Astrocyte of the spinal cord (primary cell): ENCODE data around the gene HIRIP3.
A peak's percentile ranks its signal among the peaks of the same experiment; 100 is the strongest.

Source experiments
- DNase-seq: peaks from one replicate; pipeline ENCODE4 v3.0.0; 2011; ENCODE audit warnings: low read depth, low spot score
- H3K4me3 ChIP-seq: 2 replicates; pipeline ENCODE4 v1.5.1; 2011; ENCODE audit warnings: low read depth, mild to moderate bottlenecking, low read length, moderate library complexity
- CTCF ChIP-seq: IDR thresholded peaks from 2 replicates; pipeline ENCODE4 v1.5.1; 2012; ENCODE audit warnings: low read depth, mild to moderate bottlenecking, low read length, inconsistent platforms
- in situ Hi-C: cut with HindIII; loops from 2 replicates; pipeline ENCODE4 v1.10.0; 2017; ENCODE audit warnings: low sequenced_read_pairs

HIRIP3 gene

GRCh38 chr16:29974291-29975133 is 20.9 kb downstream of the HIRIP3 start:
- no peak for TF ChIP-seq CTCF
- DNase-seq = no peak
- peak overlapping the region; percentile 93 for H3K4me3 ChIP-seq
- in situ Hi-C loops = no loop called here

GRCh38 chr16:29973384-29974246 is 21.8 kb downstream of the HIRIP3 start, which contains the start of gene TAOK2:
Gene TAOK2 (plus strand): TSS chr16:29973868. CDS start chr16:29977773, 3,905 bp downstream.
- TF ChIP-seq CTCF = no peak
- in situ Hi-C loops = no loop called here
- peak within 1 kb of the TSS; percentile 93 for H3K4me3 ChIP-seq
- DNase-seq = peak; percentile 100

- in situ Hi-C loops = no loop called here
- TF ChIP-seq CTCF = no peak
- no peak overlapping the region for H3K4me3 ChIP-seq
- DNase-seq = no peak
These were observed 22.4 kb downstream of the HIRIP3 start for GRCh38 chr16:29972992-29973383.

GRCh38 chr16:29972500-29972899 is 22.9 kb downstream of the HIRIP3 start:
- no peak overlapping the region for H3K4me3 ChIP-seq
- no peak for DNase-seq
- in situ Hi-C loops = no loop called here
- no peak for TF ChIP-seq CTCF

GRCh38 chr16:29971304-29971703 is 24.1 kb downstream of the HIRIP3 start:
- DNase-seq = no peak

GRCh38 chr16:29968205-29968604 is 27.2 kb downstream of the HIRIP3 start:
- TF ChIP-seq CTCF = no peak
- in situ Hi-C loops = no loop called here
- H3K4me3 ChIP-seq = no peak overlapping the region
- no peak for DNase-seq

More at GRCh38 chr16:29971304-29971703, 24.1 kb downstream of the HIRIP3 start:
- no peak overlapping the region for H3K4me3 ChIP-seq
- no peak for TF ChIP-seq CTCF
- in situ Hi-C loops = no loop called here
